ENCODE results near the gene BBS5.
A peak's percentile ranks its signal among the peaks of the same experiment; 100 is the strongest.

The BBS5 gene

DNA sequence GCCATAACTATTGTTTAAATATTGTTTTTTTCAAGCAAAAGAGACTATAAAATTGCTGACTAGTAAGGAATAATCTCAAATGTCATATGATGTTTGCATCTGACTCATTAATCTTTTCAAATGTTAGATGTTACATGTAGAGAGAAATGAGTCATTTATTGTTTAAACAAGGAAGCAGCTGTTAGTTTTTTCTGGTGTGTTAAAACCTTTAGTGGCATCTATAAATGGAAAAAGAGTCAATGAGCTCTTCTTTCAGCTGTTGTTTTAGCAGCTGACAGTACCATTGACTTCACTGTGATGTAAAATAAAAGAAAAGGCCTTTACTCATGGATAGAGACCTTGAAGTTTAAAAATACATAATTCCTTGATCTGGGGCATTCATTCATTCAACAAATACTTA is 28.4 kb downstream of the BBS5 start:
- H2BK120ac ChIP-seq (ENCODE audit: low read depth, low read length) = no peak overlapping the region
- H3K27ac ChIP-seq (replicated peaks; ENCODE audit: low read length) = no peak overlapping the region
- H3K4me1 ChIP-seq (ENCODE audit: control insufficient read depth in 2 of 2, insufficient read depth in 1 of 2, low read depth in 1 of 2, low read length in 2 of 2) = peaks cover 3 to 8% of the 10 kb centered on the region in 2 donors
- no peak overlapping the region for H3K23ac ChIP-seq (ENCODE audit: low read depth, low read length, poor library complexity)
- no peak overlapping the region for H3K4me2 ChIP-seq (ENCODE audit: insufficient read depth, low read length, poor library complexity, severe bottlenecking)
- H3K36me3 ChIP-seq (replicated peaks in 1 of 2; ENCODE audit: control insufficient read depth in 2 of 2, insufficient read depth in 2 of 2, low read length in 2 of 2) = no peaks in the 10 kb centered on the region
- no peaks in the 10 kb centered on the region for H3K9me3 ChIP-seq (replicated peaks in 1 of 2; ENCODE audit: control insufficient read depth in 2 of 2, insufficient read depth in 1 of 2, low read depth in 1 of 2, low read length in 2 of 2)
- no peak overlapping the region for H3K4me3 ChIP-seq (ENCODE audit: low read length in 2 of 2)
- no peak overlapping the region for H4K91ac ChIP-seq (ENCODE audit: low read depth, low read length, poor library complexity)
- H3K27me3 ChIP-seq (ENCODE audit: control insufficient read depth in 3 of 3, insufficient read depth in 3 of 3, low read depth in 1 of 3, low read length in 3 of 3) = no peaks in the 10 kb centered on the region
- H2BK12ac ChIP-seq (ENCODE audit: low read length) = no peak overlapping the region
- H2AFZ ChIP-seq (ENCODE audit: low read length) = no peak overlapping the region
- H2BK5ac ChIP-seq (ENCODE audit: low read length) = no peak overlapping the region
- no peak overlapping the region for H2BK15ac ChIP-seq (ENCODE audit: low read length)
- no peak overlapping the region for H2AK5ac ChIP-seq (ENCODE audit: low read depth, low read length)
- H3K14ac ChIP-seq (ENCODE audit: low read length) = no peak overlapping the region
- H3K4ac ChIP-seq (ENCODE audit: low read length) = no peak overlapping the region
- H3K79me1 ChIP-seq (ENCODE audit: low read depth, low read length) = no peaks in the 10 kb centered on the region
- no peak overlapping the region for H3K9ac ChIP-seq (ENCODE audit: low read depth, low read length, poor library complexity)
- H4K8ac ChIP-seq (ENCODE audit: low read depth, low read length) = no peak overlapping the region
- H3K18ac ChIP-seq (ENCODE audit: low read length) = no peak overlapping the region
- DNase-seq (ENCODE audit: low spot score) = no peak

GRCh38 chr2:169509298-169509885 is 30.1 kb downstream of the BBS5 start, which contains the start of gene KLHL41:
KLHL41 (plus strand) TSS chr2:169509702; CDS start chr2:169509779, 77 bp downstream.
- Histone ChIP-seq H2BK5ac (ENCODE audit: low read length) (no peak within 1 kb of the TSS), H3K36me3 (replicated peaks in 1 of 2; ENCODE audit: control insufficient read depth in 2 of 2, insufficient read depth in 2 of 2, low read length in 2 of 2) (no peaks in the 10 kb centered on the region), H2BK12ac (ENCODE audit: low read length) (no peak within 1 kb of the TSS), H4K8ac (ENCODE audit: low read depth, low read length) (no peak within 1 kb of the TSS), H3K4me3 (ENCODE audit: low read length in 2 of 2) (no peak within 1 kb of the TSS), H2BK15ac (ENCODE audit: low read length) (no peak within 1 kb of the TSS), H2AK5ac (ENCODE audit: low read depth, low read length) (no peak within 1 kb of the TSS), H3K4ac (ENCODE audit: low read length) (no peak within 1 kb of the TSS), H3K4me1 (ENCODE audit: control insufficient read depth in 2 of 2, insufficient read depth in 1 of 2, low read depth in 1 of 2, low read length in 2 of 2) (peaks cover 3 to 15% of the 10 kb centered on the region in 2 donors), H2AFZ (ENCODE audit: low read length) (peak within 1 kb of the TSS; percentile 31), H4K91ac (ENCODE audit: low read depth, low read length, poor library complexity) (no peak within 1 kb of the TSS), H3K27me3 (ENCODE audit: control insufficient read depth in 3 of 3, insufficient read depth in 3 of 3, low read depth in 1 of 3, low read length in 3 of 3) (no peaks in the 10 kb centered on the region), H2BK120ac (ENCODE audit: low read depth, low read length) (no peak within 1 kb of the TSS), H3K14ac (ENCODE audit: low read length) (no peak within 1 kb of the TSS), H3K4me2 (ENCODE audit: insufficient read depth, low read length, poor library complexity, severe bottlenecking) (no peak within 1 kb of the TSS), H3K18ac (ENCODE audit: low read length) (no peak within 1 kb of the TSS), H3K23ac (ENCODE audit: low read depth, low read length, poor library complexity) (no peak within 1 kb of the TSS), H3K9ac (ENCODE audit: low read depth, low read length, poor library complexity) (no peak within 1 kb of the TSS), H3K27ac (replicated peaks; ENCODE audit: low read length) (no peak within 1 kb of the TSS), H3K9me3 (replicated peaks in 1 of 2; ENCODE audit: control insufficient read depth in 2 of 2, insufficient read depth in 1 of 2, low read depth in 1 of 2, low read length in 2 of 2) (no peaks in the 10 kb centered on the region), H3K79me1 (ENCODE audit: low read depth, low read length) (no peaks in the 10 kb centered on the region)
- WGBS, 2 donors (ENCODE audit: extremely low coverage in 2 of 2, insufficient read length in 2 of 2, insufficient replicate concordance in 1 of 2) = no CpG with 5 or more reads among the region's 4 CpGs
- no peak for DNase-seq (ENCODE audit: low spot score)

- no peak overlapping the region for H3K18ac ChIP-seq (ENCODE audit: low read length)
- H3K27me3 ChIP-seq (ENCODE audit: control insufficient read depth in 3 of 3, insufficient read depth in 3 of 3, low read depth in 1 of 3, low read length in 3 of 3) = no peaks in the 10 kb centered on the region
- no peak overlapping the region for H4K91ac ChIP-seq (ENCODE audit: low read depth, low read length, poor library complexity)
- H3K23ac ChIP-seq (ENCODE audit: low read depth, low read length, poor library complexity) = no peak overlapping the region
- H2BK5ac ChIP-seq (ENCODE audit: low read length) = no peak overlapping the region
- H3K9ac ChIP-seq (ENCODE audit: low read depth, low read length, poor library complexity) = no peak overlapping the region
- no peak overlapping the region for H3K4ac ChIP-seq (ENCODE audit: low read length)
- H3K36me3 ChIP-seq (replicated peaks in 1 of 2; ENCODE audit: control insufficient read depth in 2 of 2, insufficient read depth in 2 of 2, low read length in 2 of 2) = no peaks in the 10 kb centered on the region
- no peak overlapping the region for H4K8ac ChIP-seq (ENCODE audit: low read depth, low read length)
- no peak overlapping the region for H3K4me3 ChIP-seq (ENCODE audit: low read length in 2 of 2)
- no peaks in the 10 kb centered on the region for H3K79me1 ChIP-seq (ENCODE audit: low read depth, low read length)
- WGBS, 2 donors (ENCODE audit: extremely low coverage in 2 of 2, insufficient read length in 2 of 2, insufficient replicate concordance in 1 of 2) = no CpG with 5 or more reads among the region's 8 CpGs
- H2AK5ac ChIP-seq (ENCODE audit: low read depth, low read length) = no peak overlapping the region
- no peak overlapping the region for H2BK120ac ChIP-seq (ENCODE audit: low read depth, low read length)
- no peak overlapping the region for H2BK12ac ChIP-seq (ENCODE audit: low read length)
- H3K9me3 ChIP-seq (replicated peaks in 1 of 2; ENCODE audit: control insufficient read depth in 2 of 2, insufficient read depth in 1 of 2, low read depth in 1 of 2, low read length in 2 of 2) = no peaks in the 10 kb centered on the region
- peak overlapping the region; percentile 31 for H2AFZ ChIP-seq (ENCODE audit: low read length)
- no peak for DNase-seq (ENCODE audit: low spot score)
- peaks cover 3 to 15% of the 10 kb centered on the region in 2 donors for H3K4me1 ChIP-seq (ENCODE audit: control insufficient read depth in 2 of 2, insufficient read depth in 1 of 2, low read depth in 1 of 2, low read length in 2 of 2)
- H2BK15ac ChIP-seq (ENCODE audit: low read length) = no peak overlapping the region
- no peak overlapping the region for H3K4me2 ChIP-seq (ENCODE audit: insufficient read depth, low read length, poor library complexity, severe bottlenecking)
- no peak overlapping the region for H3K27ac ChIP-seq (replicated peaks; ENCODE audit: low read length)
- H3K14ac ChIP-seq (ENCODE audit: low read length) = no peak overlapping the region
These were observed 30.7 kb downstream of the BBS5 start for GRCh38 chr2:169509955-169510354.

DNA sequence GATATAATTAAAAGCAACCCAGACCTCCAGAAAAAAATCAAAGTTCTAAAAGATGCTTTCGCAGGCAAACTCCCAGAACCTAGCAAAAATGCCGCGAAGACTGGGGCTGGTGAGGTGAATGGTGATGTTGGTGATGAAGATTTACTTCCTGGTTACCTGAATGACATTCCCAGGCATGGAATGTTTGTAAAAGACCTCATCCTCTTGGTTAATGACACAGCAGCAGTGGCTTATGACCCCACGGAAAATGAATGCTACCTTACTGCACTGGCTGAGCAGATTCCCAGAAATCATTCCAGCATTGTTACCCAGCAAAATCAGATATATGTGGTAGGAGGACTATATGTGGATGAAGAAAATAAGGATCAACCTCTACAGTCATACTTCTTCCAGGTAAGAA is 31.2 kb downstream of the BBS5 start:
- Histone ChIP-seq H3K14ac (ENCODE audit: low read length) (no peak overlapping the region), H3K27ac (replicated peaks; ENCODE audit: low read length) (no peak overlapping the region), H4K91ac (ENCODE audit: low read depth, low read length, poor library complexity) (no peak overlapping the region), H3K27me3 (ENCODE audit: control insufficient read depth in 3 of 3, insufficient read depth in 3 of 3, low read depth in 1 of 3, low read length in 3 of 3) (no peaks in the 10 kb centered on the region), H2BK120ac (ENCODE audit: low read depth, low read length) (no peak overlapping the region), H3K79me1 (ENCODE audit: low read depth, low read length) (no peaks in the 10 kb centered on the region), H3K36me3 (replicated peaks in 1 of 2; ENCODE audit: control insufficient read depth in 2 of 2, insufficient read depth in 2 of 2, low read length in 2 of 2) (no peaks in the 10 kb centered on the region), H2AK5ac (ENCODE audit: low read depth, low read length) (no peak overlapping the region), H3K9me3 (replicated peaks in 1 of 2; ENCODE audit: control insufficient read depth in 2 of 2, insufficient read depth in 1 of 2, low read depth in 1 of 2, low read length in 2 of 2) (no peaks in the 10 kb centered on the region), H3K9ac (ENCODE audit: low read depth, low read length, poor library complexity) (no peak overlapping the region), H3K4me2 (ENCODE audit: insufficient read depth, low read length, poor library complexity, severe bottlenecking) (no peak overlapping the region), H3K4me3 (ENCODE audit: low read length in 2 of 2) (no peak overlapping the region), H2BK5ac (ENCODE audit: low read length) (no peak overlapping the region), H2BK15ac (ENCODE audit: low read length) (no peak overlapping the region), H2AFZ (ENCODE audit: low read length) (no peak overlapping the region), H4K8ac (ENCODE audit: low read depth, low read length) (no peak overlapping the region), H3K4me1 (ENCODE audit: control insufficient read depth in 2 of 2, insufficient read depth in 1 of 2, low read depth in 1 of 2, low read length in 2 of 2) (peaks cover 3 to 15% of the 10 kb centered on the region in 2 donors), H3K23ac (ENCODE audit: low read depth, low read length, poor library complexity) (no peak overlapping the region), H3K18ac (ENCODE audit: low read length) (no peak overlapping the region), H3K4ac (ENCODE audit: low read length) (no peak overlapping the region), H2BK12ac (ENCODE audit: low read length) (no peak overlapping the region)
- DNase-seq (ENCODE audit: low spot score) = no peak
- no CpG with 5 or more reads among the region's 4 CpGs for WGBS, 2 donors (ENCODE audit: extremely low coverage in 2 of 2, insufficient read length in 2 of 2, insufficient replicate concordance in 1 of 2)
